ENCODE measurements around the gene KCTD20. TPM values are rescaled to one million over a fixed set of nuclear protein-coding genes. Genes with fewer than 3 reads are reported as not detected.

Gene KCTD20
- total RNA-seq, 1 experiment from 2014 or later, result 46.6 TPM

- DNase-seq (ENCODE audit: unreplicated experiment), result no peak
- Mint-ChIP-seq H3K27ac (ENCODE audit: low read depth, unreplicated experiment) (no peak overlapping the region), H3K4me3 (ENCODE audit: unreplicated experiment) (no peak overlapping the region), H3K9me3 (ENCODE audit: unreplicated experiment) (no peaks in the 10 kb centered on the region), H3K36me3 (ENCODE audit: insufficient read depth, unreplicated experiment) (no peaks in the 10 kb centered on the region), H3K4me1 (ENCODE audit: insufficient read depth, unreplicated experiment) (peaks cover 14% of the 10 kb centered on the region), H3K27me3 (ENCODE audit: insufficient read depth, unreplicated experiment) (no peaks in the 10 kb centered on the region)
- BruUV-seq (replicated peaks), result no TSS peak
- no peak for TF ChIP-seq CTCF (IDR thresholded peaks at IDR 0.05; ENCODE audit: unreplicated experiment)
- POLR2A ChIA-PET, result interaction anchor here (0.7 to 3.7 kb wide), 3 partner anchors 11 to 835 kb away, joined by 3 to 14 read pairs (median 3); no protein-coding TSS in a partner anchor
- CTCF ChIA-PET, result interaction anchor here (0.5 to 1.9 kb wide), 5 partner anchors 9 to 324 kb away, joined by 3 to 6 read pairs (median 3); no protein-coding TSS in a partner anchor
- intact Hi-C loops (cut with micrococcal nuclease), result no loop called here
These were observed 12.4 kb upstream of the KCTD20 start for GRCh38 chr6:36430351-36430750.

- ChIA-PET CTCF (interaction anchor here (1.3 kb wide), 1 partner anchor 8 kb away, joined by 5 read pairs; no protein-coding TSS in a partner anchor), POLR2A (interaction anchor here (0.7 to 3.7 kb wide), 6 partner anchors 8 to 834 kb away, joined by 3 to 14 read pairs (median 3); no protein-coding TSS in a partner anchor)
- no TSS peak for BruUV-seq (replicated peaks)
- DNase-seq (ENCODE audit: unreplicated experiment), result no peak
- intact Hi-C loops (cut with micrococcal nuclease), result no loop called here
- TF ChIP-seq CTCF (IDR thresholded peaks at IDR 0.05; ENCODE audit: unreplicated experiment), result no peak
- no peaks in the 10 kb centered on the region for H3K36me3 Mint-ChIP-seq (ENCODE audit: insufficient read depth, unreplicated experiment)
- H3K9me3 Mint-ChIP-seq (ENCODE audit: unreplicated experiment), result no peaks in the 10 kb centered on the region
- H3K27me3 Mint-ChIP-seq (ENCODE audit: insufficient read depth, unreplicated experiment), result no peaks in the 10 kb centered on the region
- H3K27ac Mint-ChIP-seq (ENCODE audit: low read depth, unreplicated experiment), result no peak overlapping the region
- H3K4me1 Mint-ChIP-seq (ENCODE audit: insufficient read depth, unreplicated experiment), result peaks cover 14% of the 10 kb centered on the region
- no peak overlapping the region for H3K4me3 Mint-ChIP-seq (ENCODE audit: unreplicated experiment)
These were observed 11.6 kb upstream of the KCTD20 start for GRCh38 chr6:36431197-36431596.

- no TSS peak for BruUV-seq (replicated peaks)
- Mint-ChIP-seq H3K4me1 (ENCODE audit: insufficient read depth, unreplicated experiment) (peaks cover 14% of the 10 kb centered on the region), H3K4me3 (ENCODE audit: unreplicated experiment) (no peak overlapping the region), H3K27me3 (ENCODE audit: insufficient read depth, unreplicated experiment) (no peaks in the 10 kb centered on the region), H3K36me3 (ENCODE audit: insufficient read depth, unreplicated experiment) (no peaks in the 10 kb centered on the region), H3K9me3 (ENCODE audit: unreplicated experiment) (no peaks in the 10 kb centered on the region), H3K27ac (ENCODE audit: low read depth, unreplicated experiment) (peak overlapping the region; percentile 32)
- no peak for DNase-seq (ENCODE audit: unreplicated experiment)
- ChIA-PET CTCF (interaction anchor here (0.6 to 1.3 kb wide), 5 partner anchors 9 to 1545 kb away, joined by 3 to 5 read pairs (median 3); no protein-coding TSS in a partner anchor), POLR2A (interaction anchor here (0.9 to 1.9 kb wide), 2 partner anchors 9 kb away, joined by 3 to 7 read pairs; no protein-coding TSS in a partner anchor)
- intact Hi-C loops (cut with micrococcal nuclease), result no loop called here
- no peak for TF ChIP-seq CTCF (IDR thresholded peaks at IDR 0.05; ENCODE audit: unreplicated experiment)
These were observed 10.6 kb upstream of the KCTD20 start for GRCh38 chr6:36432151-36432671.

- Mint-ChIP-seq H3K9me3 (ENCODE audit: unreplicated experiment) (no peaks in the 10 kb centered on the region), H3K36me3 (ENCODE audit: insufficient read depth, unreplicated experiment) (no peaks in the 10 kb centered on the region), H3K27ac (ENCODE audit: low read depth, unreplicated experiment) (no peak overlapping the region), H3K4me1 (ENCODE audit: insufficient read depth, unreplicated experiment) (peaks cover 15% of the 10 kb centered on the region), H3K27me3 (ENCODE audit: insufficient read depth, unreplicated experiment) (no peaks in the 10 kb centered on the region), H3K4me3 (ENCODE audit: unreplicated experiment) (no peak overlapping the region)
- ChIA-PET CTCF (no interaction called here), POLR2A (interaction anchor here (1.4 kb wide), 1 partner anchor 159 kb away, joined by 3 read pairs; no protein-coding TSS in a partner anchor)
- intact Hi-C loops (cut with micrococcal nuclease), result no loop called here
- BruUV-seq (replicated peaks), result no TSS peak
- no peak for TF ChIP-seq CTCF (IDR thresholded peaks at IDR 0.05; ENCODE audit: unreplicated experiment)
- no peak for DNase-seq (ENCODE audit: unreplicated experiment)
These were observed 6.3 kb upstream of the KCTD20 start for GRCh38 chr6:36436466-36436865.

All from MCF 10A (cell line).